Measurements from ENCODE around the gene DCAF12L1.

Gene DCAF12L1

DNA sequence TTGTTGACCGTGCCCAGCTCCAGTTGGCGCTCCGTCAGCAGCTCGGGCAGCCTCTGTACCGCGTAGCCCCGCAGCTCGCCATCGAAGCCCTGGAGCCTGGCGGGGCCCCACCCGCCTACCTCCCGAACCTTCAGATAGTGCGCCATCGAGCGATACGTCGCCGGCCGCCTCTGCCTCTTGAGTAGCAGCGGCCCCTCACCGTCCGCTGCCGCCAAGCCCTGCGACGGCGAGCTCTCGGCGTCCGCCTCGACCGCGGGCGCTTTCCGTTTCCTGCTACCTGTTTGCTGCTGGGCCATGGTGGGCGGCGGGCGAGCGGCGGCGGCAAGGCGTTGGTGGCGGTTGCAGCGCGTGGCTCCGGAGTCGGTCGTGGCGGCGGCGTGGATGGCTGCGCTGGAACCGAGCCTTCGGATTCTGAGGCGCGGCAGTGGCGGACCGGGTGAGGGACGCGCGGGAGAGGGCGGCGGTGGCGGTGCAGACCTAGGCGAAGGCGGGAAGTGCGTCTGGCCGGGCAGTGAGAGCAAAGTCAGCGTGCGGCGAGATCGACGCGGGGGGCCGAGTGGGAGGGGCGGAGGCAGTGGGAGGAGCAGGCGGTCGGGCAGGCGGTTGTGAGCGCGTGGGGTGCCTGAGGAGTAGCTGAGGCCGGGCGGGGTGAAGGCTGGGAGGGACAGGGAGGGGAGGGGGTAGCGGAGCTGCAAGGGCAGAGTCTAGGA lies at the start of gene DCAF12L1:
TSS of gene DCAF12L1 (minus strand) at position 502 of the 710 bp plus-strand sequence. CDS start at position 296, 206 bp downstream.
- DNase-seq: no peak

DNA sequence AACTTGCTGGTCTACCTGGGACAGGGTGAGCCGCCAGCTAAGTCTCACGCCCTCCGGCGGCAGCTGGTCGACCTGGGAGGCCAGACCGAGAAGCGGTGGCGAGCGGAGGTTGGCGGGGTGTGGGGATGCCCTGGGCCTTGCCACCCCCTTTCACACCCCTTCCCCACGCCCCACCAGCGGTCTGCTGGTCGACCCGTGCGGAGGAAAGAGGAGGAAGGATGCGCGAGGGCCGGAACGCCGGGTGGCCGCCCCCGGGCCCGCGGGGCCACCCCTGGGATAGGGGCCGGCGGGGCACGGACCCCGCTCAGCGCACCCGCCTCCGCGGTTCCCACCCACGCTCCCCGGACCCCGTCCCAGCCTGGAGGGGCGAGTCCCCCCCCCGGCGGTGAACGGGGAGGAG lies 28.3 kb upstream of the DCAF12L1 start:
- DNase-seq: no peak

DNA sequence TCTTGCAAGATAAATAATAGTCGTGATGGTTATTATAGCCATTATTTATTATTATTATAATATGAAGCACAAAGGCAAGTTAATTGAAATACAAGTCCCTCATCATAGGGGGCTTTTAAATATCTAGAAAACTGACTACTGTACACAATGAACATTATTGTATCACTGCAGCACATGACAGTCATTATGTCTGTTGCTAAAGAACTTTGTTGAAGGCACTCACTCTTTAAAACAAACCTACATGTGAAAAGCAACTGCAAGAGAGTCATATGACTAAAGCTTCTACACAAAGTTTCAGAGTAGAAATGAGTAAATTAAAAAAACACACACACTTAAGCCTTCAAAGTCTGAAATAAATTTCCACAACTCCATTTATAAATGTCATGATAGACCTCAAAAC lies 23.3 kb upstream of the DCAF12L1 start:
- no peak for DNase-seq

DNA sequence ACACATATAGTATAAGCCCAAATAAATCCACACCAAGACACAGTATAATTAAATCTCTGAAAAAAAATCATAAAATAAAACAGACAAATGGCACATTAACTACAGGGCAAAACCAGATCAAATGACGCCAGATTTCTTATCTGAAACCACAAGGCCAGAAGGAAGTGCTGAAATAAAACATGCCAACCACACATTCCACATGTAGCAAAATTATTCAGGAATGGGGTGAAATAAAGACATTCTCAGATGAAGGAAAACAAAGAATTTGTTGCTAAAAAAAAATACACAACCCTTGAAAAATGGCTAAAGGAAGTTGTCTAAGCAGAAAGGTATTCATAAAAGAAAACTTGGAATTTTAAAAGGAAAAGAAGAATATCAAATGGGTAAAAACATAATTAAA lies 4.5 kb upstream of the DCAF12L1 start:
- no peak for DNase-seq

DNA sequence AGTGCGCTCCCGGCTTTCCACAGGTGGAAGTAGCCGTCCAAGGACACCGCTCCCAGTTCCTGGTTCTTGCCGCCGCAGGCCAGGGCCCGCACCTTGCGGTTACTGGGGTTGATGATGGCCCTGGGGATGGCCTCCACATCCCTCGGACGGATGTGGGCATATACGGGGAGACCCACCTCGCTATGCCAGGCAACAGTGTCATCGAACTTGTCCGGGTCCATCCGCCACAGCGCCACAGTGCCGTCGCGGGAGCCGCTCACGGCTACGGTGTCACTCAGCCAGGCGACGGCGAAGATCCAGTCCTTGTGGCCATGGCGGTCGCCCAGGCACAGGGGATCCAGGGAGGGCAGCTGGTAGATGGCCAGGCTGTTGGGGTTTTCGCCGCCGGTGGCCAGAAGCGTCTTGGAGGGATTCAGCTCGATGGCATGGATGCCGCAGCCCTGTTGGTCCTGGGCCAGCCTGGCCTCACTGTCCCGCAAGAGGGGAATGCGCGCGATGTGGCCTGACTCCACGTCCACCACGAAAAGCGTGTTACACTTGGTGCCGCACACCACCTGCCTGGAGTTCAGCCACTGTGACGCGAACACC lies 795 bp downstream of the DCAF12L1 start:
- no peak for DNase-seq

DNA sequence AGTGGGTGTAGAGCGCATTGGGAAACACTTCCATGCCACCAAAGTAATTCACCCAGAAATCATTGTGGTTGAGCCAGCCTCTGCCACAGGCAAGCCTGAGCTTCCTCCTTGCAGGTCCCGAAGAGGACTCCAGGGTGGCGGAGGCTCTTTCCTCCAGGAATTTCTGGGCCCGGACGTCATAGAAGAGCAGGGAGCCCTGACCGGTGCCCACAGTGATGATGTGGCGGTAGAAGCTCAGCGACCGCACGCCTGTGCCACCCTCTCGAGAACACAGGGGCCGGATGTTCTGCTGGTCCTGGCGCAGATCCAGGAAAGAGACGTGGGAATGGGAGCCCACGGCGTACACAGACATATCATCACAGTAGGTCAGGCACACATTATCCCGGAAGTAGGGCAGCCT lies 1.3 kb downstream of the DCAF12L1 start:
- no peak for DNase-seq

DNA sequence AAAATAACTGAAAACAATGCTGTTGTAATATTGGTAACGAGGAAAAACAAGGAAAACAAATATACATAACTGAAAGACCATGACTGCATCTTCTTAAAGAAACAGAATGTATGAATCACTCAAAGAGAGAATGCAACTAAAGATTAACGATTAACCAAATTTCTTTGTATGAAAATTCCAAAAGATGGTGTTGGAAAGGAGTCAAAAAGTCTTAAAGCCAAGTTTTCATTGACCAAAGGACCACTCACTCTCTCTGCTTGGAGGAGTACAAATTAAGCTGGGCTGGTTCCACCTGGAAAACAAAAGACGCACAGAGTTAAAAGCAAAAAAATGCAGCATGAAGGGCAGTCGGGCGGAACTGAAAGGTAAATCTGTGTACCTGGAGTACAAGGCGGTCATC lies 1.8 kb downstream of the DCAF12L1 start:
- DNase-seq: no peak

DNA sequence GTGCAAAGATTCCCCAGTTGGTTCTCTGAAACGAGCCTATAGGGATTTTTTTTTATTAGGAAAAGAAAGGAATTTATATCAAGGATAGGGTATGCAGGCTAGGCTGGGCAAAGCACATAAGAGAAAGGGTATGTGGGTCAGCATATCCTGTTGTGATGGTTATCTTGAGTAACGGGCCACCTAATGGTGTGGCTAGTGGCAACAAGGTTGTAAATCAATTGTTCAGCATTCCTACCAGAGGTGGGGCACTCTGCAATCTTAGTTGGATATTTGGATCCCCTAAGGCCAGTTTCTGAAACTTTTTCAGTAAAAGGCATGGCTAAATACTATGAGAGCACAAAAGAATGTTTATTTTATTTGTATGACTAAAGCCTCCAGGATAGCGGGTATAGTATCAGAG lies 42.7 kb downstream of the DCAF12L1 start:
- DNase-seq: no peak

Measured in AML-193 (cell line).